Measurements from ENCODE around the gene DEXI. TPM values are rescaled to one million over a fixed set of nuclear protein-coding genes. Genes with fewer than 3 reads are reported as not detected.

The DEXI gene
- total RNA-seq: 112 and 115 TPM in 2 replicates
- 78.4 and 92.1 TPM in 2 replicates for polyA plus RNA-seq

GRCh38 chr16:10942352-10943063, at the start of gene DEXI:
DEXI (minus strand) TSS chr16:10942468; CDS start chr16:10942005, 463 bp downstream.
- TF ChIP-seq CTCF (IDR thresholded peaks at IDR 0.05; ENCODE audit: low read depth, low read length): no peak
- DNase-seq (ENCODE audit: low read depth in 1 of 2, low spot score in 1 of 2): peak; percentile 92 to 96
- no peak within 1 kb of the TSS for H3K27ac ChIP-seq
- no peaks in the 10 kb centered on the region for H3K27me3 ChIP-seq
- H3K4me1 ChIP-seq (ENCODE audit: low read depth): peaks cover 23% of the 10 kb centered on the region
- peak within 1 kb of the TSS; percentile 79 for H3K4me3 ChIP-seq
- H3K36me3 ChIP-seq: no peaks in the 10 kb centered on the region
- H3K9me3 ChIP-seq (ENCODE audit: low read depth): no peaks in the 10 kb centered on the region

GRCh38 chr16:10990378-10990777, 48.1 kb upstream of the DEXI start:
- Histone ChIP-seq H3K4me3 (no peak overlapping the region), H3K9me3 (ENCODE audit: low read depth) (no peaks in the 10 kb centered on the region), H3K36me3 (no peaks in the 10 kb centered on the region), H3K4me1 (ENCODE audit: low read depth) (peaks cover 6% of the 10 kb centered on the region), H3K27me3 (no peaks in the 10 kb centered on the region), H3K27ac (no peak overlapping the region)
- no peak for TF ChIP-seq CTCF (IDR thresholded peaks at IDR 0.05; ENCODE audit: low read depth, low read length)
- DNase-seq (ENCODE audit: low read depth in 1 of 2, low spot score in 1 of 2): no peak

- peak overlapping the region; percentile 19 for H3K27ac ChIP-seq
- no peak for DNase-seq (ENCODE audit: low read depth in 1 of 2, low spot score in 1 of 2)
- peaks cover 6% of the 10 kb centered on the region for H3K4me1 ChIP-seq (ENCODE audit: low read depth)
- no peak overlapping the region for H3K4me3 ChIP-seq
- no peaks in the 10 kb centered on the region for H3K27me3 ChIP-seq
- no peak for TF ChIP-seq CTCF (IDR thresholded peaks at IDR 0.05; ENCODE audit: low read depth, low read length)
- H3K36me3 ChIP-seq: no peaks in the 10 kb centered on the region
- no peaks in the 10 kb centered on the region for H3K9me3 ChIP-seq (ENCODE audit: low read depth)
Measured at GRCh38 chr16:10989559-10989958, 47.3 kb upstream of the DEXI start.

- H3K27ac ChIP-seq: no peak overlapping the region
- no peaks in the 10 kb centered on the region for H3K9me3 ChIP-seq (ENCODE audit: low read depth)
- H3K27me3 ChIP-seq: no peaks in the 10 kb centered on the region
- peaks cover 6% of the 10 kb centered on the region for H3K4me1 ChIP-seq (ENCODE audit: low read depth)
- H3K36me3 ChIP-seq: no peaks in the 10 kb centered on the region
- no peak overlapping the region for H3K4me3 ChIP-seq
- DNase-seq (ENCODE audit: low read depth in 1 of 2, low spot score in 1 of 2): no peak
- no peak for TF ChIP-seq CTCF (IDR thresholded peaks at IDR 0.05; ENCODE audit: low read depth, low read length)
Measured at GRCh38 chr16:10988879-10989278, 46.6 kb upstream of the DEXI start.

- Histone ChIP-seq H3K4me1 (ENCODE audit: low read depth) (peaks cover 6% of the 10 kb centered on the region), H3K36me3 (no peaks in the 10 kb centered on the region), H3K9me3 (ENCODE audit: low read depth) (no peaks in the 10 kb centered on the region), H3K27ac (no peak overlapping the region), H3K27me3 (no peaks in the 10 kb centered on the region), H3K4me3 (no peak overlapping the region)
- no peak for DNase-seq (ENCODE audit: low read depth in 1 of 2, low spot score in 1 of 2)
- peak; percentile 20 for TF ChIP-seq CTCF (IDR thresholded peaks at IDR 0.05; ENCODE audit: low read depth, low read length)
Measured at GRCh38 chr16:10988164-10988803, 46.0 kb upstream of the DEXI start.
